OCI-LY1 (cell line): ENCODE data around the gene RBP5.

Source experiments
- CTCF ChIP-seq: fragments of 200-600 bp; sonication (generic), shearing (Covaris generic); IDR thresholded peaks from 2 replicates; pipeline ENCODE4 v1.5.1; 2017; ENCODE audit warnings: mild to moderate bottlenecking, antibody characterized with exemption, low read length, moderate library complexity, mixed read lengths
- EZH2 ChIP-seq: fragments of 200-600 bp; sonication (generic), shearing (Covaris generic); IDR thresholded peaks from 2 replicates; pipeline ENCODE4 v1.8.0; 2017; ENCODE audit warnings: borderline replicate concordance, mixed run types, mild to moderate bottlenecking, antibody characterized with exemption, low read length, moderate library complexity, mixed read lengths

- TF ChIP-seq CTCF (peak; percentile 94), EZH2 (no peak)
These were observed 19.7 kb downstream of the RBP5 start, which contains the start of gene C1RL for GRCh38 chr12:7108796-7109571.
